Measurements from ENCODE around the gene FAM186B.

- TF ChIP-seq GATA2 (IDR thresholded peaks at IDR 0.05; ENCODE audit: low read depth, low read length) (no peak), GATA3 (IDR thresholded peaks at IDR 0.05; ENCODE audit: low read depth, low read length) (no peak)
Measured at GRCh38 chr12:49565406-49566265, 39.8 kb downstream of the FAM186B start.

All from SH-SY5Y (cell line).